DND-41 (cell line): Measurements from ENCODE around the gene FARP1.

ENCODE experiments used
- ATAC-seq: fragments of 200-7000 bp; cut with Tn5 transposase; 3 replicates; pipeline ENCODE4 v1.9.1; 2021; ENCODE audit warnings: low read depth; ENCODE audit not compliant: insufficient read depth
- DNase-seq: peaks from one replicate; pipeline ENCODE4 v3.0.0-alpha.2; 2020
- H2AFZ ChIP-seq: 2 replicates; pipeline ENCODE4 v1.6.0; 2012; ENCODE audit warnings: low read depth, low read length
- H3K27ac ChIP-seq: 2 replicates; pipeline ENCODE4 v1.5.1; 2012; ENCODE audit warnings: low read length, inconsistent platforms
- H3K27me3 ChIP-seq: fragments of 200-600 bp; sonication (generic); 2 replicates; pipeline ENCODE4 v1.6.0; 2012; ENCODE audit warnings: low read length, mild to moderate bottlenecking, inconsistent platforms; ENCODE audit not compliant: insufficient read depth, poor library complexity
- H3K36me3 ChIP-seq: 2 replicates; pipeline ENCODE4 v1.5.1; 2012; ENCODE audit warnings: low read length, inconsistent platforms; ENCODE audit not compliant: insufficient read depth
- H3K4me1 ChIP-seq: 2 replicates; pipeline ENCODE4 v1.5.1; 2012; ENCODE audit warnings: mild to moderate bottlenecking, low read length; ENCODE audit not compliant: insufficient read depth
- H3K4me2 ChIP-seq: 2 replicates; pipeline ENCODE4 v1.6.0; 2012; ENCODE audit warnings: mild to moderate bottlenecking, moderate library complexity, low read length, inconsistent platforms; ENCODE audit not compliant: insufficient read depth
- H3K4me3 ChIP-seq, 2 experiments: fragments of 200-600 bp in 1 of 2; shearing (Covaris generic) in 1 of 2; 2 replicates each; pipeline ENCODE4 v1.5.1; 2012 to 2016; ENCODE audit warnings: inconsistent platforms in 2 of 2, low read length in 2 of 2, mild to moderate bottlenecking in 2 of 2, low read depth in 1 of 2, moderate library complexity in 1 of 2
- H3K79me2 ChIP-seq: 2 replicates; pipeline ENCODE4 v1.6.0; 2012; ENCODE audit warnings: low read length, inconsistent platforms; ENCODE audit not compliant: insufficient read depth
- H3K9ac ChIP-seq: 2 replicates; pipeline ENCODE4 v1.6.0; 2012; ENCODE audit warnings: low read depth, mild to moderate bottlenecking, inconsistent platforms, low read length, moderate library complexity
- H3K9me3 ChIP-seq: 2 replicates; pipeline ENCODE4 v1.5.1; 2012; ENCODE audit warnings: low read length, moderate library complexity, mild to moderate bottlenecking, inconsistent platforms; ENCODE audit not compliant: insufficient read depth, severe bottlenecking
- H4K20me1 ChIP-seq: 2 replicates; pipeline ENCODE4 v1.6.0; 2012; ENCODE audit warnings: low read length; ENCODE audit not compliant: insufficient read depth
- EZH2 ChIP-seq: IDR thresholded peaks from 3 replicates; pipeline ENCODE4 v1.6.1; 2012; ENCODE audit warnings: borderline replicate concordance, low read depth, mild to moderate bottlenecking, moderate library complexity, low read length, inconsistent platforms; ENCODE audit not compliant: severe bottlenecking
- TF ChIP-seq, protein P1 (sequence below): IDR thresholded peaks from 2 replicates; pipeline ENCODE4 v1.5.1; 2012; ENCODE audit warnings: borderline replicate concordance, low read length, moderate library complexity, mild to moderate bottlenecking; ENCODE audit not compliant: poor library complexity, severe bottlenecking; ENCODE audit errors: extremely low read depth

FARP1 gene

GRCh38 chr13:98103531-98103930, 39.4 kb upstream of the FARP1 start:
- H3K36me3 ChIP-seq: no peaks in the 10 kb centered on the region
- H3K4me2 ChIP-seq: no peak overlapping the region
- no peaks in the 10 kb centered on the region for H3K27me3 ChIP-seq
- TF ChIP-seq EZH2: no peak
- TF ChIP-seq, protein P1, sequence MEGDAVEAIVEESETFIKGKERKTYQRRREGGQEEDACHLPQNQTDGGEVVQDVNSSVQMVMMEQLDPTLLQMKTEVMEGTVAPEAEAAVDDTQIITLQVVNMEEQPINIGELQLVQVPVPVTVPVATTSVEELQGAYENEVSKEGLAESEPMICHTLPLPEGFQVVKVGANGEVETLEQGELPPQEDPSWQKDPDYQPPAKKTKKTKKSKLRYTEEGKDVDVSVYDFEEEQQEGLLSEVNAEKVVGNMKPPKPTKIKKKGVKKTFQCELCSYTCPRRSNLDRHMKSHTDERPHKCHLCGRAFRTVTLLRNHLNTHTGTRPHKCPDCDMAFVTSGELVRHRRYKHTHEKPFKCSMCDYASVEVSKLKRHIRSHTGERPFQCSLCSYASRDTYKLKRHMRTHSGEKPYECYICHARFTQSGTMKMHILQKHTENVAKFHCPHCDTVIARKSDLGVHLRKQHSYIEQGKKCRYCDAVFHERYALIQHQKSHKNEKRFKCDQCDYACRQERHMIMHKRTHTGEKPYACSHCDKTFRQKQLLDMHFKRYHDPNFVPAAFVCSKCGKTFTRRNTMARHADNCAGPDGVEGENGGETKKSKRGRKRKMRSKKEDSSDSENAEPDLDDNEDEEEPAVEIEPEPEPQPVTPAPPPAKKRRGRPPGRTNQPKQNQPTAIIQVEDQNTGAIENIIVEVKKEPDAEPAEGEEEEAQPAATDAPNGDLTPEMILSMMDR: no peak
- H3K4me3 ChIP-seq: no peak overlapping the region
- H3K27ac ChIP-seq: no peak overlapping the region
- no peaks in the 10 kb centered on the region for H4K20me1 ChIP-seq
- no peaks in the 10 kb centered on the region for H3K4me1 ChIP-seq
- H3K79me2 ChIP-seq: no peaks in the 10 kb centered on the region
- no peaks in the 10 kb centered on the region for H3K9me3 ChIP-seq
- H3K9ac ChIP-seq: no peak overlapping the region
- ATAC-seq: no peak
- no peak for DNase-seq
- no peak overlapping the region for H2AFZ ChIP-seq

DNA sequence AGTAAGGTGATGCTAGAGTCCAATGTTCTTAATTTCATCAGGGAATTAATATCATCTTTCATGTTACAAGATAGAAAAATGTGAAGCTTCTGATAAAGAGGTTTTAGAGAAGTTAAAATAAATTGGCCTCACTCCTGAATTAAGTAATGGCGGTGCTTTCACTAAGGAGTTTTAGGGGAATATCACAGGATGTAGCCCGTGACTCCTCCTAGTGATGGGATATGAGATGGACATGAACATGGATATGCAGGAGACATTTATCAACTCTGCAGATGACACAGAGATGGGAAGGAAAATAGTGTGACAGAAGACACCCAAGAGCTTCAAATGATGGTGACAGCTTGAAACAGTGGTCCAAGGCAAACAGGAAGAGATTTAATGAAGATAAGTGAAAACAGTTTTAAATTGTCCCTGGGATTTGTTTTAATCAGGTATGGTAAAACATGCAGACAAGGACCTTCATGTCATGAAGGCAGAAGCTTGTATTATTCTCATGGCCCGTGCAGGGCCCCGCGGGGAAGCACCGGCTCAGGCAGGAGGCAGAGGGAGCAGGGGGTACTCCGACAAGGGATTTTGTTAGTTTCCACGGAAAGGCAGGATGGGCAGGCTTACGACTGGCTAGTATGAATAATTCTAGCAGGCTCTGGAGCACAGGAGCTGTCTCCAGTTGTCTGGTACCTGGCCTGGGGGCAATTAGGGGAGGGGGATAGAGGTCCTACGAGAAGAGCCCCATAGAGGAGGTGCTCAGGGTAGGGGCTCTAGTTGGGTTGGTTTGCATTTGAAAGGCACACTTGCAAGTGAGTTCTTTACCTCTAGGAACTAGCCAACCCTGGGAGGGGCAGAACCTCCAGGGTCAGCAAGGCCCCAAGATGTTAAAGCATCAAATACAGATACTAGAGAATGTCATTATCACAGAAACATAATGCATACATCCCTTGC, 38.7 kb upstream of the FARP1 start:
- TF ChIP-seq EZH2: no peak
- TF ChIP-seq, protein P1: no peak
- no peak overlapping the region for H2AFZ ChIP-seq
- H3K79me2 ChIP-seq: no peaks in the 10 kb centered on the region
- H3K4me3 ChIP-seq: no peak overlapping the region
- H3K4me1 ChIP-seq: no peaks in the 10 kb centered on the region
- H3K4me2 ChIP-seq: no peak overlapping the region
- H3K27me3 ChIP-seq: no peaks in the 10 kb centered on the region
- no peak overlapping the region for H3K9ac ChIP-seq
- no peaks in the 10 kb centered on the region for H3K36me3 ChIP-seq
- no peaks in the 10 kb centered on the region for H3K9me3 ChIP-seq
- no peaks in the 10 kb centered on the region for H4K20me1 ChIP-seq
- ATAC-seq (no peak), DNase-seq (no peak)
- no peak overlapping the region for H3K27ac ChIP-seq

DNA sequence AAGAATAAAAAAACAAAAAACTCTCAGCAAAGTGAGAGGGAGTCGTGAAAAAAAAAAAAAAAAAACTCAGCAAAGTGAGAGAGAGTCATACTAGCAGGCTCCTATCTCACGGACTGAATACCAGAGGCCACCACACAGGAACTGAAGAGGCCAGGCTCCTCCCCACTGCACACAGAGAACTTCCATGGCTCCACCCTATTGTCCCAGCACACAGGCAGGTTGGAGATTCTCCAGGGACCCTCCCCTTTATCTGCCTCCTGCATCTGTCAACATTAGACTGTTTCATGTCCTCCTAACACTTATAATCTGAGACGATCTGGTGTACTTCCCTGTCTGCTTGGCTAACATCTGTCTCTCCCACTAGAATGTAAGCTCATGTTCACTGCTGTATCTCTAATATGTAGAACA, 37.0 kb upstream of the FARP1 start:
- no peak overlapping the region for H3K4me3 ChIP-seq
- peak; percentile 8 for DNase-seq

More for the DNA sequence above, 37.0 kb upstream of the FARP1 start:
- Histone ChIP-seq H4K20me1 (no peaks in the 10 kb centered on the region), H3K27ac (no peak overlapping the region), H3K9ac (no peak overlapping the region), H3K27me3 (no peaks in the 10 kb centered on the region), H3K4me1 (no peaks in the 10 kb centered on the region), H2AFZ (no peak overlapping the region), H3K79me2 (no peaks in the 10 kb centered on the region), H3K9me3 (no peaks in the 10 kb centered on the region), H3K36me3 (no peaks in the 10 kb centered on the region), H3K4me2 (no peak overlapping the region)
- TF ChIP-seq, protein P1: no peak
- no peak for TF ChIP-seq EZH2
- no peak for ATAC-seq
